Kidney (tissue), 14 donors: Measurements from ENCODE around the gene PARD6G. TPM values are rescaled to one million over a fixed set of nuclear protein-coding genes. Genes with fewer than 3 reads are reported as not detected.

ENCODE experiments used
- DNase-seq, 5 donors: peaks; one replicate each; pipeline ENCODE4 v3.0.0-alpha.2; 2013 to 2020
- FAIRE-seq: peaks from 2 replicates; lab custom pipeline; 2012; peaks lifted over from hg19 to GRCh38; lab: Jason Lieb, UNC
- H3K27ac ChIP-seq, 2 donors: one replicate each; pipeline ENCODE4 v1.7.0; 2013; ENCODE audit warnings: low read depth in 2 of 2, low read length in 2 of 2, inconsistent platforms in 1 of 2
- H3K27me3 ChIP-seq: one replicate; pipeline ENCODE4 v1.7.1; 2013; ENCODE audit warnings: low read length, inconsistent platforms; ENCODE audit not compliant: control insufficient read depth, insufficient read depth
- H3K36me3 ChIP-seq, 3 donors: one replicate each; pipeline versions ENCODE4 v1.7.0 to v1.7.1; 2013; ENCODE audit warnings: low read length in 3 of 3, control low read depth in 1 of 3, inconsistent platforms in 1 of 3; ENCODE audit not compliant: insufficient read depth in 3 of 3, control insufficient read depth in 2 of 3
- H3K4me1 ChIP-seq, 3 donors: one replicate each; pipeline versions ENCODE4 v1.7.0 to v1.7.1; 2013; ENCODE audit warnings: low read length in 3 of 3, inconsistent platforms in 1 of 3, low read depth in 1 of 3; ENCODE audit not compliant: control insufficient read depth in 2 of 3, insufficient read depth in 2 of 3
- H3K4me3 ChIP-seq, 3 donors: one replicate each; pipeline versions ENCODE4 v1.7.0 to v1.8.1; 2013; ENCODE audit warnings: low read length in 3 of 3, control low read depth in 1 of 3, inconsistent platforms in 1 of 3
- H3K9ac ChIP-seq, 3 donors: one replicate each; pipeline versions ENCODE4 v1.7.0 to v1.7.1; 2013; ENCODE audit warnings: low read length in 3 of 3, control low read depth in 1 of 3, inconsistent platforms in 1 of 3
- H3K9me3 ChIP-seq, 3 donors: one replicate each; pipeline versions ENCODE4 v1.7.0 to v1.7.1; 2013; ENCODE audit warnings: low read length in 3 of 3, control low read depth in 1 of 3, inconsistent platforms in 1 of 3; ENCODE audit not compliant: control insufficient read depth in 2 of 3, insufficient read depth in 1 of 3
- intact Hi-C: fragments of 100-400 bp; cut with DNase I; formaldehyde crosslinking; loops from one replicate; pipeline ENCODE4 v1.11.1; 2022
- polyA plus RNA-seq: library from polyadenylated mRNA; stranded (reverse); fragments of 350-450 nt; fragmentation: Illumina TruSeq; extraction: RNeasy Lipid Tissue Mini Kit (QIAGEN cat#74804); gene quantifications from one replicate; pipeline ENCODE4 v1.2.3, GENCODE V29; 2014; ENCODE audit warnings: low read depth, low replicate concordance; ENCODE audit not compliant: insufficient read depth
- total RNA-seq: library from RNA; stranded (reverse); fragmentation: NEBNext Ultra II Directional; extraction: Animal tissue kit (Norgen Biotek cat#: 25700); gene quantifications from one replicate; pipeline ENCODE4 v1.2.1, GENCODE V29; 2021
- TF ChIP-seq, protein P1 (sequence below): IDR thresholded peaks from 3 replicates; pipeline ENCODE4 v1.5.1; 2012; ENCODE audit warnings: mild to moderate bottlenecking, moderate library complexity, borderline replicate concordance; ENCODE audit not compliant: insufficient read depth; ENCODE audit errors: extremely low read depth
- donor health status: control.
- donor health status: control.
- donor health status: control.
- donor health status: control.
- donor health status: control.
- donor health status: DM: yes; HTN: yes; CAD: no.
- donor health status: Normal renal cell carcinoma (clear cell type).

Gene PARD6G
- total and polyA plus RNA-seq, 2 donors from 2014 or later, result 1.9 to 10.7 TPM

DNA sequence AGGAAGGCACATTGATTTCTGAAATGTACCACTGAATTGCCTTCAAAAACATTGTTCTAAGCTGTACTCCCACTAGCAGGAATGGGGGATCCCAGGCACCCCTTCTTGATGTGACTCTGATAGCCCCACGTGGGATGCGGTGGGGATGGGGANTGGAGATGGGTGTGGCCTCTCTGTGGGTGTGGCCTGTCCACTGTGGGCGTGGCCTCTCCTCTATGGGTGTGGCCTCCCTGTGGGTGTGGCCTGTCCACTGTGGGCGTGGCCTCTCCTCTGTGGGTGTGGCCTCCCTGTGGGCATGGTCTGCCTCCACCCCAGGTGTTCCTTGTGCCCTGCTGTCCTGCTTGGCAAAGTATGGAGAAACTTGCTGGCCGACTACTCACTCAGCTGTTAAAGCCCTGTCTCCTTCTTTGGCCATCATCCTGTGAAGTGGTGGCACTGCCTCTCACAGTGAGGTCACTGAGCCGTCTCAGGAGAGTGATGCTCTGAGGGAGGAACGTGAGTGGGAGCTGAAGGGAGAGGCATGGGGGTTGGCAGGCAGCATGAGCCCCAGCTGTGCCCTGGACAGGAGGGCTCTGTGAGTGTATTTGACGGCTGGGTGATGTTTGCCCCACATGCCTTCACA is 6.7 kb upstream of the PARD6G start:
- DNase-seq (no peak), FAIRE-seq (no peak)
- H3K27ac ChIP-seq, result no peak overlapping the region
- no peak overlapping the region for H3K9ac ChIP-seq
- no peak overlapping the region for H3K4me3 ChIP-seq
- H3K9me3 ChIP-seq, result no peaks in the 10 kb centered on the region
- intact Hi-C loops, result no loop called here
- H3K27me3 ChIP-seq, result no peaks in the 10 kb centered on the region
- no peaks in the 10 kb centered on the region for H3K4me1 ChIP-seq
- TF ChIP-seq, protein P1, sequence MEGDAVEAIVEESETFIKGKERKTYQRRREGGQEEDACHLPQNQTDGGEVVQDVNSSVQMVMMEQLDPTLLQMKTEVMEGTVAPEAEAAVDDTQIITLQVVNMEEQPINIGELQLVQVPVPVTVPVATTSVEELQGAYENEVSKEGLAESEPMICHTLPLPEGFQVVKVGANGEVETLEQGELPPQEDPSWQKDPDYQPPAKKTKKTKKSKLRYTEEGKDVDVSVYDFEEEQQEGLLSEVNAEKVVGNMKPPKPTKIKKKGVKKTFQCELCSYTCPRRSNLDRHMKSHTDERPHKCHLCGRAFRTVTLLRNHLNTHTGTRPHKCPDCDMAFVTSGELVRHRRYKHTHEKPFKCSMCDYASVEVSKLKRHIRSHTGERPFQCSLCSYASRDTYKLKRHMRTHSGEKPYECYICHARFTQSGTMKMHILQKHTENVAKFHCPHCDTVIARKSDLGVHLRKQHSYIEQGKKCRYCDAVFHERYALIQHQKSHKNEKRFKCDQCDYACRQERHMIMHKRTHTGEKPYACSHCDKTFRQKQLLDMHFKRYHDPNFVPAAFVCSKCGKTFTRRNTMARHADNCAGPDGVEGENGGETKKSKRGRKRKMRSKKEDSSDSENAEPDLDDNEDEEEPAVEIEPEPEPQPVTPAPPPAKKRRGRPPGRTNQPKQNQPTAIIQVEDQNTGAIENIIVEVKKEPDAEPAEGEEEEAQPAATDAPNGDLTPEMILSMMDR, result no peak
- H3K36me3 ChIP-seq, result no peaks in the 10 kb centered on the region

DNA sequence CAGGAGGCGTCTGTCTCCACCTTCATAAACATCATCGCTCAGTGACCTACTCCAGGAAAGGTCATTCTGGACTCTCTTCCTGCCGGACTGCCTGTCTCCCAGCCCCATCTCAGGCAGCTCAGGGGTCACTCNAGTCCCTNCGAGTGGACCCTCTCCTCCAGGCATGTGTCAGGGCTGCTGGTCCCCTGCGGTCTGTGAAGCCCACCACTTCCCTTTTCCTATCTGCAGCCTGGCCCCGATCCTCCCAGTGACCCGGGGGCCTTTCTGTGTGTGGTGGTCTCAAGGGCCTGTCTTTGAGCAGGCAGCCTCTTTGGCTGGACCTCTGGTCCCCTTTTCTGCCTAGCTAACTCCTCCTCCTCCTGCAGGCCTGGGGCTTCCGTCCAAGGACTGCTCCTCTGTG is 5.9 kb upstream of the PARD6G start:
- Histone ChIP-seq H3K4me3 (no peak overlapping the region), H3K9me3 (no peaks in the 10 kb centered on the region), H3K9ac (no peak overlapping the region), H3K36me3 (no peaks in the 10 kb centered on the region), H3K4me1 (no peaks in the 10 kb centered on the region), H3K27ac (no peak overlapping the region), H3K27me3 (no peaks in the 10 kb centered on the region)
- intact Hi-C loops, result no loop called here
- DNase-seq (no peak), FAIRE-seq (no peak)
- TF ChIP-seq, protein P1, result no peak

GRCh38 chr18:80252136-80252535 is 4.8 kb upstream of the PARD6G start:
- TF ChIP-seq, protein P1, result no peak
- Histone ChIP-seq H3K27ac (no peak overlapping the region), H3K27me3 (no peaks in the 10 kb centered on the region), H3K9me3 (no peaks in the 10 kb centered on the region), H3K4me1 (no peaks in the 10 kb centered on the region), H3K36me3 (no peaks in the 10 kb centered on the region), H3K4me3 (no peak overlapping the region), H3K9ac (no peak overlapping the region)
- intact Hi-C loops, result no loop called here
- FAIRE-seq, result no peak
- DNase-seq, result no peak

GRCh38 chr18:80251700-80252099 is 4.4 kb upstream of the PARD6G start:
- FAIRE-seq, result no peak
- H3K27me3 ChIP-seq, result no peaks in the 10 kb centered on the region
- no peaks in the 10 kb centered on the region for H3K4me1 ChIP-seq
- H3K9me3 ChIP-seq, result no peaks in the 10 kb centered on the region
- intact Hi-C loops, result no loop called here
- H3K4me3 ChIP-seq, result no peak overlapping the region
- no peak overlapping the region for H3K9ac ChIP-seq
- TF ChIP-seq, protein P1, result no peak
- no peak overlapping the region for H3K27ac ChIP-seq
- DNase-seq, result no peak
- H3K36me3 ChIP-seq, result no peaks in the 10 kb centered on the region
